Measurements from ENCODE around the gene ZNF211.

ZNF211 gene

DNA sequence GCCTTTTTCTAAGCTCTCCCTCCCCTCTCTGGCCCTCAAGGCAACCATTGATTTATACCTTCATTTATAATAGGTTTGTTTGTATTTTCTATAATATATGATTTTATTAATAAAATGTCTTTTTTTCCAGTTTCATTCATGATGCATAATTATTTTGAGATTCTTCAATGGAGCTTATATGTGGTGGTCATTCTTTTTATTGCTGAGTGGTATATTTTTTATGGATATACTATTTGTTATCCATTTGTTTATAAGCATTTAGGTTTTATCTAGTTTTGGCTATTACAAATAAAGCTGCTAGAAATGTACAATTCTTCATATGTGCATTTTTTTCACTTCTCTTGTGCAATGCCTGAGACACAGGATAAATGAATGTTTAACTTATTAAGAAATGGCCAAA lies 10.8 kb downstream of the ZNF211 start:
- Histone ChIP-seq H3K9me3 (ENCODE audit: control insufficient read depth, low read length) (peaks cover 51% of the 10 kb centered on the region), H3K9ac (ENCODE audit: low read length) (no peak overlapping the region), H3K23ac (ENCODE audit: low read length in 2 of 2) (no peak overlapping the region), H2AFZ (ENCODE audit: low read depth, low read length) (no peak overlapping the region), H4K91ac (ENCODE audit: low read length) (no peak overlapping the region), H3K36me3 (ENCODE audit: control insufficient read depth in 1 of 2, insufficient read depth in 2 of 2, low read depth in 1 of 2, low read length in 2 of 2) (peaks cover 30 to 46% of the 10 kb centered on the region in 2 experiments), H3K4me3 (ENCODE audit: insufficient read depth in 1 of 2, low read depth in 1 of 2, low read length in 2 of 2) (no peak overlapping the region), H2BK120ac (ENCODE audit: low read depth, low read length) (no peak overlapping the region), H2BK15ac (ENCODE audit: low read depth, poor library complexity, severe bottlenecking) (no peak overlapping the region), H3K14ac (ENCODE audit: low read length in 2 of 2) (no peak overlapping the region), H4K8ac (ENCODE audit: low read length) (no peak overlapping the region), H2BK12ac (ENCODE audit: low read length in 2 of 2) (no peak overlapping the region), H2AK5ac (ENCODE audit: low read length, severe bottlenecking) (no peak overlapping the region), H3K4me2 (ENCODE audit: low read length, poor library complexity, severe bottlenecking) (no peak overlapping the region), H3K79me1 (replicated peaks; ENCODE audit: low read length, poor library complexity, severe bottlenecking) (peaks cover 11% of the 10 kb centered on the region), H3K27me3 (ENCODE audit: control insufficient read depth in 1 of 2, insufficient read depth in 1 of 2, low read length in 2 of 2) (no peaks in the 10 kb centered on the region), H3K4me1 (ENCODE audit: control insufficient read depth, insufficient read depth, low read depth, low read length) (no peaks in the 10 kb centered on the region), H2BK5ac (ENCODE audit: low read depth, low read length, poor library complexity, severe bottlenecking) (no peak overlapping the region), H3K27ac (ENCODE audit: low read length, poor library complexity, severe bottlenecking) (no peak overlapping the region), H3K18ac (ENCODE audit: low read depth in 1 of 2, low read length in 2 of 2) (no peak overlapping the region), H3K4ac (ENCODE audit: low read depth in 1 of 2, low read length in 2 of 2) (no peak overlapping the region)
- DNase-seq = no peak

DNA sequence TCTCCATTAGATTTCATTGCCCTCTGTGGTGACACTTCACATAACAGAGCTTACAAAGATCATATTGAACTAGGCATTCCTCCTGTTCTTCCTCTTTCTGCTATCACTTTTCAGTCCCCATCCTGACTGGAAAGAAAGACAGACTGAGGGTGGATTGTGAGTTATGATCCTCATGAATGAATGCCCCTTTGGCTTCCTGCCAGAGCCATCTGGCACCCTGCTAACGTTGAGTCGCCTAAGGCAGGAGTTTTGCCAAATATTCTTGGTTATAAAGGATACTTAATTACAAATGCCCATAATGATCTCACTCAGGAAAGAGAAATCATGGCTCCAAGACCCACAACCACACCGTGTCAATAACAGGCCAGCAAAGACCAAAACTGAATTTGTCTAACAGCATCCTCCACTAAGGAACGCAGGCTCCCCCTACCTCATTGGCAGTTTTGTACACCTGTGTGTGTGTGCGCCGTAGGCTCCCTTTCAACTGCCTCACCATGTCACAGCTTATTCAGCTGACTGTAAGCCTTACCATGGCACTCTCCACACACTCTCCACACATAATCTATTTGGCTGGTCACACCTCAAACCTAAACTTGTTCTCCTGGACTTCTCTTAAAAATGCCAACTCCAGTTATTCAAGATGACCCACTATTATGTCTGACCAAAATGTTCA lies 15.5 kb downstream of the ZNF211 start:
- no peaks in the 10 kb centered on the region for H3K79me1 ChIP-seq (replicated peaks; ENCODE audit: low read length, poor library complexity, severe bottlenecking)
- H3K4ac ChIP-seq (ENCODE audit: low read depth in 1 of 2, low read length in 2 of 2) = no peak overlapping the region
- H2AFZ ChIP-seq (ENCODE audit: low read depth, low read length) = no peak overlapping the region
- no peak overlapping the region for H3K14ac ChIP-seq (ENCODE audit: low read length in 2 of 2)
- no peak overlapping the region for H4K91ac ChIP-seq (ENCODE audit: low read length)
- peaks cover 5% of the 10 kb centered on the region for H3K9me3 ChIP-seq (ENCODE audit: control insufficient read depth, low read length)
- H3K9ac ChIP-seq (ENCODE audit: low read length) = no peak overlapping the region
- H2BK12ac ChIP-seq (ENCODE audit: low read length in 2 of 2) = no peak overlapping the region
- H3K23ac ChIP-seq (ENCODE audit: low read length in 2 of 2) = no peak overlapping the region
- no peak overlapping the region for H2BK15ac ChIP-seq (ENCODE audit: low read depth, poor library complexity, severe bottlenecking)
- no peaks in the 10 kb centered on the region for H3K4me1 ChIP-seq (ENCODE audit: control insufficient read depth, insufficient read depth, low read depth, low read length)
- H2BK120ac ChIP-seq (ENCODE audit: low read depth, low read length) = no peak overlapping the region
- no peak overlapping the region for H3K4me3 ChIP-seq (ENCODE audit: insufficient read depth in 1 of 2, low read depth in 1 of 2, low read length in 2 of 2)
- no peak overlapping the region for H3K27ac ChIP-seq (ENCODE audit: low read length, poor library complexity, severe bottlenecking)
- H2AK5ac ChIP-seq (ENCODE audit: low read length, severe bottlenecking) = no peak overlapping the region
- no peak overlapping the region for H3K4me2 ChIP-seq (ENCODE audit: low read length, poor library complexity, severe bottlenecking)
- DNase-seq = no peak
- H3K18ac ChIP-seq (ENCODE audit: low read depth in 1 of 2, low read length in 2 of 2) = no peak overlapping the region
- 86% methylated on average over 4 of the region's 6 CpGs for WGBS
- H3K27me3 ChIP-seq (ENCODE audit: control insufficient read depth in 1 of 2, insufficient read depth in 1 of 2, low read length in 2 of 2) = no peaks in the 10 kb centered on the region
- H4K8ac ChIP-seq (ENCODE audit: low read length) = no peak overlapping the region
- H3K36me3 ChIP-seq (ENCODE audit: control insufficient read depth in 1 of 2, insufficient read depth in 2 of 2, low read depth in 1 of 2, low read length in 2 of 2) = peaks cover 0 to 1% of the 10 kb centered on the region in 2 experiments
- no peak overlapping the region for H2BK5ac ChIP-seq (ENCODE audit: low read depth, low read length, poor library complexity, severe bottlenecking)

DNA sequence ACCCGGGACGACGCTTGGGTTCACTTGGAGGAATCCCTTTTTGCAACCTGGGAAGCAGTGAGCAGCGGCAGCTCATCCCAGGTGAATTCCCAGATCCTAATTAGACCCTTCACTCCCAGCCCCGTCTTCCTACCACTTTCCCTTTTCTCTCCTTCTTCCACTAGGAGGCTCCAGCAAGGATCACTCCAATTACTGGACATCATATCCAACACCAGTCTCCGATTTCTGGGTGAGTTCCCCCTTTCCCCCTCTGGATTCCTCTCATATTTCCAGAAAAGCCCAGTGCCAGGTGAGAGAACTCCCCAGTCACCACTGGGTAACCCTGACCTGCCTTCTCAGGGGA lies 18.7 kb downstream of the ZNF211 start:
- no peak overlapping the region for H3K23ac ChIP-seq (ENCODE audit: low read length in 2 of 2)
- 55% methylated on average over 6 of the region's 6 CpGs for WGBS
- no peak overlapping the region for H2AK5ac ChIP-seq (ENCODE audit: low read length, severe bottlenecking)
- H3K4ac ChIP-seq (ENCODE audit: low read depth in 1 of 2, low read length in 2 of 2) = no peak overlapping the region
- no peak overlapping the region for H2AFZ ChIP-seq (ENCODE audit: low read depth, low read length)
- no peak overlapping the region for H4K8ac ChIP-seq (ENCODE audit: low read length)
- no peak overlapping the region for H3K14ac ChIP-seq (ENCODE audit: low read length in 2 of 2)
- H3K9ac ChIP-seq (ENCODE audit: low read length) = no peak overlapping the region
- no peak overlapping the region for H2BK120ac ChIP-seq (ENCODE audit: low read depth, low read length)
- no peaks in the 10 kb centered on the region for H3K79me1 ChIP-seq (replicated peaks; ENCODE audit: low read length, poor library complexity, severe bottlenecking)
- no peak overlapping the region for H2BK5ac ChIP-seq (ENCODE audit: low read depth, low read length, poor library complexity, severe bottlenecking)
- no peak overlapping the region for H3K27ac ChIP-seq (ENCODE audit: low read length, poor library complexity, severe bottlenecking)
- DNase-seq = no peak
- no peaks in the 10 kb centered on the region for H3K27me3 ChIP-seq (ENCODE audit: control insufficient read depth in 1 of 2, insufficient read depth in 1 of 2, low read length in 2 of 2)
- H2BK15ac ChIP-seq (ENCODE audit: low read depth, poor library complexity, severe bottlenecking) = no peak overlapping the region
- no peaks in the 10 kb centered on the region for H3K36me3 ChIP-seq (ENCODE audit: control insufficient read depth in 1 of 2, insufficient read depth in 2 of 2, low read depth in 1 of 2, low read length in 2 of 2)
- no peak overlapping the region for H4K91ac ChIP-seq (ENCODE audit: low read length)
- no peaks in the 10 kb centered on the region for H3K4me1 ChIP-seq (ENCODE audit: control insufficient read depth, insufficient read depth, low read depth, low read length)
- peaks cover 17% of the 10 kb centered on the region for H3K9me3 ChIP-seq (ENCODE audit: control insufficient read depth, low read length)
- no peak overlapping the region for H3K4me3 ChIP-seq (ENCODE audit: insufficient read depth in 1 of 2, low read depth in 1 of 2, low read length in 2 of 2)
- no peak overlapping the region for H2BK12ac ChIP-seq (ENCODE audit: low read length in 2 of 2)
- H3K4me2 ChIP-seq (ENCODE audit: low read length, poor library complexity, severe bottlenecking) = no peak overlapping the region
- H3K18ac ChIP-seq (ENCODE audit: low read depth in 1 of 2, low read length in 2 of 2) = no peak overlapping the region

DNA sequence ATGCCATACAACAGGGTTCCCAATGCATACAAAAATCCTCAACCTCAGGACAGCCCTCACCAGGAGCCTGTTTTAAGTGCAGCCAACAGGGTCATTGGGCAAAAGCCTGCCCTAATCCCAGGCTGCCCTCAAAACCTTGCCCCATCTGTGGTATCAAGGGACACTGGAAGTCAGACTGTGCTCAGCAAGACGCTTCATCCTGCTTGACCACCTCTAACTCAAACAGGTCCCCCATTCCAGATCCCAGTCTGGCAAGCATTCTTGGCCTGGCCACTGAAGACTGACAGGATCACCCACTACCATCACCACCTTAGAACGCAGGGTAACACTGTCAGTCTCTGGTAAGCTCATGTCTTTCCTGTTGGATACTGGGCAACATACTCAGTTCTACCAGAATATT lies 20.7 kb downstream of the ZNF211 start:
- Histone ChIP-seq H3K9me3 (ENCODE audit: control insufficient read depth, low read length) (peaks cover 14% of the 10 kb centered on the region), H3K4me3 (ENCODE audit: insufficient read depth in 1 of 2, low read depth in 1 of 2, low read length in 2 of 2) (no peak overlapping the region), H3K79me1 (replicated peaks; ENCODE audit: low read length, poor library complexity, severe bottlenecking) (no peaks in the 10 kb centered on the region), H4K91ac (ENCODE audit: low read length) (no peak overlapping the region), H3K4me1 (ENCODE audit: control insufficient read depth, insufficient read depth, low read depth, low read length) (no peaks in the 10 kb centered on the region), H3K36me3 (ENCODE audit: control insufficient read depth in 1 of 2, insufficient read depth in 2 of 2, low read depth in 1 of 2, low read length in 2 of 2) (no peaks in the 10 kb centered on the region), H3K27ac (ENCODE audit: low read length, poor library complexity, severe bottlenecking) (no peak overlapping the region), H3K27me3 (ENCODE audit: control insufficient read depth in 1 of 2, insufficient read depth in 1 of 2, low read length in 2 of 2) (no peaks in the 10 kb centered on the region), H2AFZ (ENCODE audit: low read depth, low read length) (no peak overlapping the region), H2AK5ac (ENCODE audit: low read length, severe bottlenecking) (no peak overlapping the region), H3K4ac (ENCODE audit: low read depth in 1 of 2, low read length in 2 of 2) (no peak overlapping the region), H3K18ac (ENCODE audit: low read depth in 1 of 2, low read length in 2 of 2) (no peak overlapping the region), H2BK5ac (ENCODE audit: low read depth, low read length, poor library complexity, severe bottlenecking) (no peak overlapping the region), H2BK120ac (ENCODE audit: low read depth, low read length) (no peak overlapping the region), H3K23ac (ENCODE audit: low read length in 2 of 2) (no peak overlapping the region), H2BK15ac (ENCODE audit: low read depth, poor library complexity, severe bottlenecking) (no peak overlapping the region), H4K8ac (ENCODE audit: low read length) (no peak overlapping the region), H2BK12ac (ENCODE audit: low read length in 2 of 2) (no peak overlapping the region), H3K9ac (ENCODE audit: low read length) (no peak overlapping the region), H3K4me2 (ENCODE audit: low read length, poor library complexity, severe bottlenecking) (no peak overlapping the region), H3K14ac (ENCODE audit: low read length in 2 of 2) (no peak overlapping the region)
- DNase-seq = no peak
- WGBS = 70% methylated on average over 2 of the region's 2 CpGs
